HG02938 (cell line): Measurements from ENCODE around the gene MIGA2.

Experiments used
- ATAC-seq: cut with Tn5 transposase; IDR thresholded peaks from one replicate; pipeline ENCODE4 v1.9.1; 2021; ENCODE audit warnings: mild to moderate bottlenecking, moderate library complexity; ENCODE audit not compliant: unreplicated experiment

Gene MIGA2

GRCh38 chr9:129010267-129010975 lies 26.0 kb upstream of the MIGA2 start:
- ATAC-seq, result no peak

GRCh38 chr9:129011170-129011569 lies 25.3 kb upstream of the MIGA2 start:
- no peak for ATAC-seq

GRCh38 chr9:129011761-129012181 lies 24.7 kb upstream of the MIGA2 start:
- ATAC-seq, result no peak

- no peak for ATAC-seq
These were observed 24.1 kb upstream of the MIGA2 start for GRCh38 chr9:129012343-129012742.

GRCh38 chr9:129012893-129013448 lies 23.5 kb upstream of the MIGA2 start:
- no peak for ATAC-seq

- no peak for ATAC-seq
These were observed 22.8 kb upstream of the MIGA2 start for GRCh38 chr9:129013674-129014073.

- ATAC-seq, result no peak
These were observed 22.3 kb upstream of the MIGA2 start for GRCh38 chr9:129014124-129014523.

- ATAC-seq, result no peak
These were observed 21.8 kb upstream of the MIGA2 start for GRCh38 chr9:129014608-129015007.

DNA sequence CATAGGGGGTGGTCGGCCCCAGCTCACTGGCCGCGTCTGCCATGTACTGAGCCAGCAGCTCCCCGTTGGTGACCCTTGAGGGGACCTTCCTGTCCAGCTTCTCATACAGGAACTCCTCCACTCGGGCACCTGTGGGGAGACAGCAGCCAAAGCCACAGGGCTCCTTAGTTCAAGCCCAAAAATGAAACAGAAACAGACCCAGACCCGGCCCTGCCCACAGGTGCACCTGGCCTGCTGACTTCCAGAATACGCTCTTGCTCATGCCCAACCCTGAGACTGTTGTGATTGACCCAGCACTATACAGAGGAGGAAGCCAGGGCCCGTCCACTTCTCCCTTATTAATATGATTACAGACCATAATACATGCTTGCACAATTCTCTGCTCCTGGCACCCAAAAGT lies 15.3 kb upstream of the MIGA2 start:
- peak; percentile 54 for ATAC-seq

GRCh38 chr9:129022037-129022436 lies 14.4 kb upstream of the MIGA2 start:
- ATAC-seq, result no peak

- no peak for ATAC-seq
These were observed 13.2 kb upstream of the MIGA2 start for GRCh38 chr9:129023036-129023907.

GRCh38 chr9:129023908-129024233 lies 12.6 kb upstream of the MIGA2 start:
- ATAC-seq, result no peak

GRCh38 chr9:129026442-129027223 lies 9.8 kb upstream of the MIGA2 start:
- no peak for ATAC-seq

GRCh38 chr9:129027224-129027684 lies 9.2 kb upstream of the MIGA2 start:
- ATAC-seq, result no peak

DNA sequence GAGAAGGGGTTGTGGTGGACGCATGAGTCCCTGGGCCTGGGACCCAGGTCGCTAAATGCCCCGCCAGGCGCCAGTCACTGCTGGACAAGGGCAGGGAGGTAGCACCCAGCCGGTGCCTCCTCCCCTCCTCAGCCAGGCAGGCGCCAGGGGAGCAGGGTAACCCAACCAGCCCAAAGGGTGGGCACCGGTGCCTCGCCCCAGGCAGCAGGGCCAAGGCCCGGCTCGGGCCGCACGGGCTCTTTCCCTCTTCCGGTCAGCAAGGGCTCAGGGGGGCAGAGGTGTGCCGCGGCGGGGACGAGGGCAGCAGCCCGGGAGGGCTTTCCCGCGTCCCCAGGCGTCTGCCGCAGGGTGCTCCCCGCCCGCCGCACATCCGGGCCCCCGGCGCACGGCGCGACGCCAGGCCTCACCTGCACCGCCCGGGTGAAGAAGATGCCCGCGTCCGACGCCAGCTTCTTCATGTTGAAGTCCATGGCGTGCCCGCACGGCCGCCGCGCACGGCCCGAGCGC lies 8.7 kb upstream of the MIGA2 start:
- ATAC-seq, result peak; percentile 45

- ATAC-seq, result peak; percentile 68
These were observed 8.0 kb upstream of the MIGA2 start, which contains the start of gene SH3GLB2 for GRCh38 chr9:129028192-129028966. SH3GLB2 (minus strand) TSS chr9:129028331; CDS start chr9:129028154, 177 bp downstream.

DNA sequence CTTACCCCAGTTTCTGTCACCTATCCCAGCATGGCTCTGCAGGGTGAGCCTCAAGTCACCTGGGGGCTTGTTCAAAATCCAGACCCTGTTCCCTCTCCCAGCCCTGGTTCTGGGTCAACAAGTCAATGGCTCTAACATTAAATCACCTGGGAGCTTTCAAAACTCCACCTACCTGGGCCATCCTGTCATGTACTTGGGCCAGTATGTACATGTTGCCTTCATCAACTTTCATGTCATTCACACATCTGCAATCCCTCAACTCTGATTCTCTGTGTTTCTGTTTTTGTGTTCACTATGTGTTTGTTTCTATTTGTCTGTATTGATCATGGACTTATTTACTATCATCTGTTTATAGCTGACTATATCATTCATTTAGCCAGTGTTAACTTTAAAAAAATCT lies 6.2 kb upstream of the MIGA2 start:
- ATAC-seq, result no peak

DNA sequence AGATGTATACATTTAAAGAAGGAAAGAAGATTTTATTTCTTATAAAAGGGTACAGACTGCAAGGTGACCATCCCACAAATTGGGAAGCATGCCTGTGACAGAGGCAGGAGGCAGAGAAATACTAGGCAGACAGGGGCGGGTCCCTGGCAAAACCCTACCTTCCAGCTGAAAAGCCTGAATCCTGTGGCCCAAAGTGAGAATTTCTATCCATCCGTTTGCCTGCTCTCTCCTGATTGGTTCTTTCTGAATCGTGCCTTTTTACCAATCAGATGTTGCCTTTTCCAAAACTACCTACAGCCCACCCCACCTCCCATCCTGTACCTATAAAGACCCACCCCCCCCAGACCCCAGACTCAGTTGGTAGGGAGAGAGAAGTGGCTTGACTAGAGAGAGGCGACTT lies 4.9 kb upstream of the MIGA2 start:
- no peak for ATAC-seq

GRCh38 chr9:129032541-129033159 lies 3.8 kb upstream of the MIGA2 start:
- ATAC-seq, result no peak

GRCh38 chr9:129033216-129033615 lies 3.2 kb upstream of the MIGA2 start:
- ATAC-seq, result no peak
